Uterus (tissue), 2 donors: Measurements from ENCODE around the gene ZSWIM1.

Experiments used
- CTCF ChIP-seq, 4 experiments: fragments of 200-600 bp in 2 of 4; fragments of 450-650 bp in 2 of 4; sonication (generic) in 2 of 4; IDR thresholded peaks; one replicate each; pipeline ENCODE4 v1.5.1; 2016 to 2019; ENCODE audit warnings: antibody characterized with exemption in 4 of 4, mild to moderate bottlenecking in 2 of 4, moderate library complexity in 1 of 4
- POLR2A ChIP-seq, 2 donors: fragments of 450-650 bp; IDR thresholded peaks; one replicate each; pipeline ENCODE4 v1.6.1; 2016; ENCODE audit warnings: antibody characterized with exemption in 2 of 2, mild to moderate bottlenecking in 1 of 2, moderate library complexity in 1 of 2

DNA sequence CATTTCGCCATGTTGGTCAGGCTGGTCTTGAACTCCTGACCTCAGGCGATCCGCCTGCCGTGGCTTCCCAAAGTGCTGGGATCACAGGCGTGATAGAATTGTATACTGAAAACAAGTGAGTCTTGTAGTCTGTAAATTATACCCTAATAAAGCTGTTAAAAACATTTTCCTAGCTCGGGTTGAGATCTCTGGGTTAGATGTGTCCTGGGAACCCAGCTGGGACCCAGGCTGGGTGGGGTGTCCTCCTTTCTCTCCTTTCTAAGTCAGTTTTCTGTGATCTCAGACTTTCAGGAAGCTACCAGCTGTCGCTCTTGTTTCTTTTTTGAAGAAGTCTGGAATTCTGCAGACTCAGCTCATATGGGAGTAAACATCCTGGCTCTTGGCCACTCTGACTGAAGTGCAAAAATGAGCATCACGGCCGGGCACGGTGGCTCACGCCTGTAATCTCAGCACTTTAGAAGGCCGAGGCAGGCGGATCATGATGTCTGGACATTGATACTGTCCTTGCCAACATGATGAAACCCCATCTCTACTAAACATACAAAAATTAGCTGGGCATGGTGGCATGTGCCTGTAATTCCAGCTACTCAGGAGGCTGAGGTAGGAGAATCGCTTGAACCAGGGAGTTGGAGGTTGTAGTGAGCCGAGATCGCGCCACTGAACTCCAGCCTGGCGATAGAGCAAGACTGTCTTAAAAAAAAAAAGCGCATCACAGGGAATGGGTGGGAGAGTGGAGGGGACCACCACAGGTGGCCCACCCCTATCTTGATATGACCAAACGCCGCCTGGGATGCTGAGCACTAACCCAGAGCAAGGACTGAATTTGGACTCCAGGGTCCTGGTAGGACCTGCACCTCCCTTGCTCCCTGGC is 43.6 kb downstream of the ZSWIM1 start:
- no peak for TF ChIP-seq POLR2A (IDR thresholded peaks at IDR 0.05)
- TF ChIP-seq CTCF (IDR thresholded peaks at IDR 0.05), result no peak
